IMR-90 (cell line): ENCODE data around the gene PM20D2.

Experiments used
- FOS ChIP-seq: fragments of 150-350 bp; IDR thresholded peaks from 2 replicates; pipeline ENCODE4 v1.6.1; 2016; ENCODE audit warnings: low read depth, low read length
- NFE2L2 ChIP-seq: fragments of 150-350 bp; IDR thresholded peaks from 2 replicates; pipeline ENCODE4 v1.6.1; 2016; ENCODE audit warnings: low read depth, mild to moderate bottlenecking, low read length
- POLR2A ChIP-seq: IDR thresholded peaks from 2 replicates; pipeline ENCODE4 v1.6.1; 2012; ENCODE audit warnings: mild to moderate bottlenecking, low read depth, low read length
- RCOR1 ChIP-seq: IDR thresholded peaks from 2 replicates; pipeline ENCODE4 v1.6.1; 2012; ENCODE audit warnings: mild to moderate bottlenecking, low read length, improper control_type of control experiment; ENCODE audit not compliant: insufficient replicate concordance
- SMC3 ChIP-seq: fragments of 150-350 bp; IDR thresholded peaks from 2 replicates; pipeline ENCODE4 v1.6.1; 2016; ENCODE audit warnings: low read depth, mild to moderate bottlenecking, antibody characterized with exemption, low read length, moderate library complexity
- TF ChIP-seq, protein P1 (sequence below): conservative IDR thresholded peaks from 2 replicates; pipeline ENCODE4 v1.5.1; 2012; ENCODE audit warnings: mild to moderate bottlenecking, low read depth, low read length, improper control_type of control experiment

GRCh38 chr6:89110284-89110683, 35.6 kb upstream of the PM20D2 start:
- TF ChIP-seq SMC3 (no peak), NFE2L2 (no peak), RCOR1 (no peak), FOS (no peak), POLR2A (no peak)
- TF ChIP-seq, protein P1, sequence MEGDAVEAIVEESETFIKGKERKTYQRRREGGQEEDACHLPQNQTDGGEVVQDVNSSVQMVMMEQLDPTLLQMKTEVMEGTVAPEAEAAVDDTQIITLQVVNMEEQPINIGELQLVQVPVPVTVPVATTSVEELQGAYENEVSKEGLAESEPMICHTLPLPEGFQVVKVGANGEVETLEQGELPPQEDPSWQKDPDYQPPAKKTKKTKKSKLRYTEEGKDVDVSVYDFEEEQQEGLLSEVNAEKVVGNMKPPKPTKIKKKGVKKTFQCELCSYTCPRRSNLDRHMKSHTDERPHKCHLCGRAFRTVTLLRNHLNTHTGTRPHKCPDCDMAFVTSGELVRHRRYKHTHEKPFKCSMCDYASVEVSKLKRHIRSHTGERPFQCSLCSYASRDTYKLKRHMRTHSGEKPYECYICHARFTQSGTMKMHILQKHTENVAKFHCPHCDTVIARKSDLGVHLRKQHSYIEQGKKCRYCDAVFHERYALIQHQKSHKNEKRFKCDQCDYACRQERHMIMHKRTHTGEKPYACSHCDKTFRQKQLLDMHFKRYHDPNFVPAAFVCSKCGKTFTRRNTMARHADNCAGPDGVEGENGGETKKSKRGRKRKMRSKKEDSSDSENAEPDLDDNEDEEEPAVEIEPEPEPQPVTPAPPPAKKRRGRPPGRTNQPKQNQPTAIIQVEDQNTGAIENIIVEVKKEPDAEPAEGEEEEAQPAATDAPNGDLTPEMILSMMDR, result no peak
